ENCODE results near the gene C2orf42.
"Not testable (repeated sequence)": the region's sequence is repeated elsewhere in the genome, so short reads cannot be mapped to it uniquely, and the experiment has no call there.

The C2orf42 gene

GRCh38 chr2:70143314-70144150, 47.3 kb downstream of the C2orf42 start:
- TF ChIP-seq POLR2A (IDR thresholded peaks at IDR 0.05; ENCODE audit: extremely low read depth, insufficient read length), result no peak
- TF ChIP-seq MAX (IDR thresholded peaks at IDR 0.05; ENCODE audit: low read depth, low read length), result no peak
- TF ChIP-seq CTCF (IDR thresholded peaks at IDR 0.05; ENCODE audit: low read depth, low read length), result no peak
- no peak for TF ChIP-seq MYC (IDR thresholded peaks at IDR 0.05; ENCODE audit: low read depth, low read length)
- H3K4me3 ChIP-seq (ENCODE audit: low read depth, low read length), result peak overlapping the region; percentile 69
- peak; percentile 69 for DNase-seq (ENCODE audit: low read depth)

- peak; percentile 100 for DNase-seq (ENCODE audit: low read depth)
- peak; percentile 99 for TF ChIP-seq MYC (IDR thresholded peaks at IDR 0.05; ENCODE audit: low read depth, low read length)
- TF ChIP-seq CTCF (IDR thresholded peaks at IDR 0.05; ENCODE audit: low read depth, low read length), result peak; percentile 88
- TF ChIP-seq MAX (IDR thresholded peaks at IDR 0.05; ENCODE audit: low read depth, low read length), result peak; percentile 95
- TF ChIP-seq POLR2A (IDR thresholded peaks at IDR 0.05; ENCODE audit: extremely low read depth, insufficient read length), result peak; percentile 66
- peak overlapping the region; percentile 69 for H3K4me3 ChIP-seq (ENCODE audit: low read depth, low read length)
These were observed 48.1 kb downstream of the C2orf42 start for GRCh38 chr2:70142590-70143313.

- DNase-seq (ENCODE audit: low read depth), result no peak
- peak overlapping the region; percentile 86 for H3K4me3 ChIP-seq (ENCODE audit: low read depth, low read length)
- TF ChIP-seq POLR2A (IDR thresholded peaks at IDR 0.05; ENCODE audit: extremely low read depth, insufficient read length), result peak; percentile 60
- no peak for TF ChIP-seq CTCF (IDR thresholded peaks at IDR 0.05; ENCODE audit: low read depth, low read length)
- peak; percentile 66 for TF ChIP-seq MAX (IDR thresholded peaks at IDR 0.05; ENCODE audit: low read depth, low read length)
- TF ChIP-seq MYC (IDR thresholded peaks at IDR 0.05; ENCODE audit: low read depth, low read length), result peak; percentile 42
These were observed 48.8 kb downstream of the C2orf42 start for GRCh38 chr2:70141902-70142589.

- peak overlapping the region; percentile 86 for H3K4me3 ChIP-seq (ENCODE audit: low read depth, low read length)
- TF ChIP-seq MAX (IDR thresholded peaks at IDR 0.05; ENCODE audit: low read depth, low read length) (no peak), CTCF (IDR thresholded peaks at IDR 0.05; ENCODE audit: low read depth, low read length) (peak; percentile 53)
- DNase-seq (ENCODE audit: low read depth), result peak; percentile 83
These were observed 49.5 kb downstream of the C2orf42 start for GRCh38 chr2:70141212-70141901.

- TF ChIP-seq MYC (IDR thresholded peaks at IDR 0.05; ENCODE audit: low read depth, low read length) (no peak), CTCF (IDR thresholded peaks at IDR 0.05; ENCODE audit: low read depth, low read length) (no peak), POLR2A (IDR thresholded peaks at IDR 0.05; ENCODE audit: extremely low read depth, insufficient read length) (no peak), MAX (IDR thresholded peaks at IDR 0.05; ENCODE audit: low read depth, low read length) (no peak)
- no peak for DNase-seq (ENCODE audit: low read depth)
- H3K4me3 ChIP-seq (ENCODE audit: low read depth, low read length), result no peak overlapping the region
These were observed 50.0 kb downstream of the C2orf42 start for GRCh38 chr2:70140791-70141211.

GRCh38 chr2:70134323-70134983, 56.4 kb downstream of the C2orf42 start:
- not testable (repeated sequence) for H3K4me3 ChIP-seq (ENCODE audit: low read depth, low read length)

More at GRCh38 chr2:70134323-70134983, 56.4 kb downstream of the C2orf42 start:
- DNase-seq (ENCODE audit: low read depth), result not testable (repeated sequence)

All from NB4 (cell line).